Medulla oblongata (tissue), 1 donor: Measurements from ENCODE around the gene JUND.

Experiments used
- DNase-seq: peaks from one replicate; pipeline ENCODE4 v3.0.0-alpha.2; 2015; ENCODE audit errors: extremely low spot score

JUND gene

GRCh38 chr19:18308051-18308947 is 26.9 kb upstream of the JUND start:
- DNase-seq = no peak

DNA sequence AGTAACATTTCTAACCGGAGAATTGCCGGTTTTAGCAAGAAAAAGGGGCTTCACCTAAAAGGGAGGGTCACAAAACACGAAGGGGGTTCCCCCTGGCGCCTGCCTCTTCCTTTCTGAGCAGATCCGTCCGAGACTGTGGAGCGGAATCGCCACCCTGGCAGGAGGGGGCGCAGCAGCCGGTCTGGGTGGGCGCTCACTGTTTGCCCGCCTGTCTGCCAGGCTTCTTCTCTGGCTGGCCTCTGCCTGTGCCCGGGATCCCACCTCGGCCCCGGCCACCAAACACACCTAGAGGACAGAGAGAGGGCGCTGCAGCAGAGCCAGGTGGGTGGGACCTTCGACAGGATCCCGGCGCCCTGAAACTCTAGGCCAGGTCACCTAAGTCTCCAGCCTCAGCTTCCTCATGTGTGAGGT is 25.9 kb upstream of the JUND start:
- no peak for DNase-seq

- DNase-seq = no peak
These were observed 25.5 kb upstream of the JUND start for GRCh38 chr19:18306888-18307260.

GRCh38 chr19:18306209-18306887 is 24.9 kb upstream of the JUND start:
- no peak for DNase-seq

GRCh38 chr19:18304458-18305310 is 23.3 kb upstream of the JUND start:
- DNase-seq = peak; percentile 84

DNA sequence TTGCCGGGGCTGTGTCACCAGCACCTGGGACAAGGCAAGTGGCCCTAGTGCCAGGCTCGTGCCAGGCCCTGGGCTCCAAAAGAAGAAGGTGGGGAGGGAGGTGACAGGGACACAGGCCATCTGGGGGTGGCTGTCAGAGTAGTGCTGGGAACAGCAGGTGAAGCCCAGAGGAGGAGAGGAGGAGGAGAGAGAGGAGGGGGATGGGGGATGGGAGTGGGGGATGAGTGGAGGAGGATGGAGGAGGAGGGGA is 22.7 kb upstream of the JUND start:
- no peak for DNase-seq

DNA sequence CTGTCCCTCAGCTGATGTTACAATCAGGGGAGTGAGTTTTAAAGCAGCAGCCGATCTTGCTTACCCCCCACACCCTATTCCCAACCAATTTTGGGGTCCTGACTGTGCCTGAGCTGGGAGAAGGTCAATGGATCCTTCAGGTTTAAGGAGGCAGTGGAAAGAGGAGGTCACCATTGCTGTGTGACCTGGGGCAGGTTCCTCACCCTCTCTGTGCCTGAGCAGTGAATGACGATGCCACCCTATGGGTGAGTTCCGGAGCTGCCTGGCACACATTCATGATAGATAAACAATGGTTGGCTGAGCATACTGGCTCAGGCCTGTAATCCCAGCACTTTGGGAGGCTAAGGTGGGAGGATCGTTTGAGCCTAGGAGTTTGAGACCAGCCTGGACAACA is 20.3 kb upstream of the JUND start:
- DNase-seq = no peak

DNA sequence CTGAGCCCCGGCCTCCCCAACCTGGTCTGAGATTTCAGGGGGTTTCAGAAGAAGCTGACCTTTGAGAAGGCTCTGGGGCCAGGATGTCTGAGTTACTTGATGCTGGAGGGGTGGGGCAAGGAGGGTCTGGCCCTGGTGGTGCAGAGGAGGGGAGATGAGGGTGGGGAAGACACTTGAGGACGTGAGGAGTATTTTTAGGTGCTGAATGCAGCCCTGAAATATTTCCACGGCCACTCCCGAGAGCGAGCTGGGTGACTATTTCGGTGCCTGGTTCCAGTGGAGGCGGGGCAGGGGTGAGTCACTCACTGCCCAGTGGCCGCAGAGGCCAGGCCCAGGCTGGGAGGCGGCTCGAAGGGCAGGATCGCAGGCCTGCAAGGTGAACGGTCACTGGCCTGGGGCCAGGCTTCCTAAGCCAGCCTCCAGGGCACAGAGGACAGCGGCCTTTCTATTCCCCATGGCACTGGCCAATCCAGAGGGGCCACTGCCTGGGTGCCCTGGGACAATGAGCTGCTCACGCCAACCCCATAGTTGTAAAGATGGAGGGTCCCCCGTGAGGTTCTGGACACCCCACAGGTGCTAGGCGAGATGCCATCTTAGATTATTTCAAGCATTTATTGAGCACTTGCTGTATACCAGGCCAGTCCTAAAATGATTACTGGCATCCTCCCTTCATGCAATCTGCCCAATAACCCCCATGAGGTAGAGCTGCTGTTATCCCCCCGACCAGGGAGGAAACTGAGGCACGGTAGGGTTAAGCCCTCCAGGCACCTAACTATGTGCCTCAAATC is 19.7 kb upstream of the JUND start:
- no peak for DNase-seq

GRCh38 chr19:18299654-18300053 is 18.2 kb upstream of the JUND start:
- DNase-seq = no peak

DNA sequence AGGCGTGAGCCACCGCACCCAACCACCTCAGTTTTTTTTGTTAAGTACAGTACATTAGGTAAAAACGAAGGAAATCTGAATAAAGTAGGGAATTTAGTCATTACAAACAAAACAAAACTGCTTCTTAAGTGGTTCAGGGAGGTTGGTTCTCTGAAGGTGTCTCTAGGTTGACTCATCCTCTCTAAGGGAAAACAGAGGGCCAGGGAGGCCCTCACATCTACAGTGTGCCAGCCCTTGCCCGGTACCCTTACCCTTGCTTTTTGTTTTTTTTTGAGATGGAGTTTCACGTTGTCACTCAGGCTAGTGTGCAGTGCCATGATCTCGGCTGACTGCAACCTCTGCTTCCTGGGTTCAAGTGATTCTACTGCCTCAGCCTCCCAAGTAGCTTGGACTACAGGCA is 17.2 kb upstream of the JUND start:
- no peak for DNase-seq

DNA sequence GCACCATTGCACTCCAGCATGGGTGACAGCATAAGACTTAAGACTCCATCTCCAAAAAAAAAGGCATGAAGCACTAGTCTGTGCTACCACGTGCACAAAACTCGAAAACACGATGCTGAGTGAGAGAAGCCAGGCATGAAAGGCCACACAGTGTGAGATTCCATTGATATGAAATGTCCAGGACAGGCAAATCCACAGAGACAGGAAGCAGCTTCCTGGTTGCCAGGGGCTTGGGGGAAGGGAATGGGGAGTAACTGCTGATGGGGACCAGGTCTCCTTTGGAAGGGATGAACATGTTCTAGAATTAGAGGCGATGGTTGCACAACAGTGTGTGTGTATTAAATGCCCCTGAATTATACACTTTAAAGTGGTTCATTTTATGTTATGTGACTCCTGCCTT is 15.9 kb upstream of the JUND start:
- DNase-seq = no peak

- no peak for DNase-seq
These were observed 13.6 kb upstream of the JUND start for GRCh38 chr19:18295034-18295451.

- no peak for DNase-seq
These were observed 13.0 kb upstream of the JUND start for GRCh38 chr19:18294467-18294864.

DNA sequence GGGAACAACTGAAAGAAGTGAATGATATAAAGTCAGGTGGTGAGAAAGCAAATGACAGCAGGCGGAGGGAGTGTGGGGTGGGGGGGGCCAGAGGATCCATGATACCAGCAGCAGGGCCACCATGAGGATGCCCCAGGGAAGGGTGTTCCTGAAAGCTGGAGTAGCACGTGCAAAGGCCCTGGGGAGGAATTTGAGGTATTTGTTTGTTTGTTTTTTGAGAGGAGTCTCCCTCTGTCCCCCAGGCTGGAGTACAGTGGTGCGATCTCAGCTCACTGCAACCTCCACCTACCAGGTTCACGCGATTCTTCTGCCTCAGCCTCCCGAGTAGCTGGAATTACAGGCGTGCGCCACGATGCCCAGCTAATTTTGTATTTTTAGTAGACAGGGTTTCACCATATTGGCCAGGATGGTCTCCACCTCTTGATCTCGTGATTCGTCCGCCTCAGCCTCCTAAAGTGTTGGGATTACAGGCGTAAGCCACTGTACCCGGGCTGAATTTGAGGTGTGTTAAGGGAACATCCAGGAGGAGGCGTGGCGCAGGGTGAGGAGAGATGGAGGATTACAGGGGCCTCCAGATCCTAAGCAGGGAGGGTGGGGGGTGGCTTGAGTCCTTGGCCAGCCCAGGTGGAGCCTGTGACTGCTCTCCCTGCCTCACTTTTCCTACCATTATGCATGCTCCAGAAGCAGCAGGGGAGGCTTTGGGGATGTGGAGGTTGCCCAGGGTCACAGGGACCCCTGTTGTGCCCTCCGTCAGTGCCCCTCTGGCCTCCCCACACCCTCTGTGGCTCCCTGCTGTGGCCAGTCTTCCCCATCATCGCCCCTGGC is 12.4 kb upstream of the JUND start:
- no peak for DNase-seq

DNA sequence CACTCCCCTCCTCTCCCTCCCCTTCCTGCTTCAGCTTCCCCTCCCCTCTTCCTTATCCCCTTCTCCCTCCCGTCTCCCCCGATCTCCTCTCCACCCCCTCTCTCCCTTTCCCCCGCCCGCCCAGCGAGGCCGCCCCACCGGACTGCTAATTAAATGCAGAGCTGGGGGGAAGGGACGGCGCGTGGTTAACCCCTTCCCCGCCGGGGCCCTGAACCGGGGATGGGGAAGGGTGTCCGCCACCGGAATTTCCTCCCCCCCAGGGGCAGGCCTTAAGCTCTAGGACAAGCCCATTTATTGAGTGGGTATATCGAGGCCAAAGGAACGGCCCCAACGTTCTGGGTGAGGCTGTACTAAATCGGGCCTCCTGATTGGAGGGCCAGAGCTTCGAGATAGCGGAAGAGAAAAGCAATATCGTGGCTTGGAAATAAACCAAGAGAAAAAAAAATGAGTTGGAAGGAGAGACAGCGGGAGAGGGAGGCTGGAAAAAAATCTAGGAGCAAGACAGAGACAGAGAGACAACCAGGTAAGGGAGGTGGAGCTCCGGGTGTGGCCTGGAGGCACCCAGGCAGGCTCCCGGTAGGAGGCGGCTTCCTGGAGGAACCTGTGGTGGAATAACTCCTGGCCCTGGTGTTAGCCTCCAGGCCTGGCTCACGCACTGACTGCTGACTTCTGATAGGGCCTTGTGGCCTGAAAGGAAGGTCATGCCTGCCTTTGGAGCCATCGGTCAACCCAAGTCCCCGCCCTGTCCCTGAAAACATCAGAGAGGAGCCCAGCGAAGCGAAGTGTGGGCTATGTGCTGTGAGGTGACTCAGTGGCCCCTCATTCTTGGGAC is 11.6 kb upstream of the JUND start:
- peak; percentile 74 for DNase-seq

GRCh38 chr19:18292462-18292809 is 11.0 kb upstream of the JUND start:
- DNase-seq = no peak

DNA sequence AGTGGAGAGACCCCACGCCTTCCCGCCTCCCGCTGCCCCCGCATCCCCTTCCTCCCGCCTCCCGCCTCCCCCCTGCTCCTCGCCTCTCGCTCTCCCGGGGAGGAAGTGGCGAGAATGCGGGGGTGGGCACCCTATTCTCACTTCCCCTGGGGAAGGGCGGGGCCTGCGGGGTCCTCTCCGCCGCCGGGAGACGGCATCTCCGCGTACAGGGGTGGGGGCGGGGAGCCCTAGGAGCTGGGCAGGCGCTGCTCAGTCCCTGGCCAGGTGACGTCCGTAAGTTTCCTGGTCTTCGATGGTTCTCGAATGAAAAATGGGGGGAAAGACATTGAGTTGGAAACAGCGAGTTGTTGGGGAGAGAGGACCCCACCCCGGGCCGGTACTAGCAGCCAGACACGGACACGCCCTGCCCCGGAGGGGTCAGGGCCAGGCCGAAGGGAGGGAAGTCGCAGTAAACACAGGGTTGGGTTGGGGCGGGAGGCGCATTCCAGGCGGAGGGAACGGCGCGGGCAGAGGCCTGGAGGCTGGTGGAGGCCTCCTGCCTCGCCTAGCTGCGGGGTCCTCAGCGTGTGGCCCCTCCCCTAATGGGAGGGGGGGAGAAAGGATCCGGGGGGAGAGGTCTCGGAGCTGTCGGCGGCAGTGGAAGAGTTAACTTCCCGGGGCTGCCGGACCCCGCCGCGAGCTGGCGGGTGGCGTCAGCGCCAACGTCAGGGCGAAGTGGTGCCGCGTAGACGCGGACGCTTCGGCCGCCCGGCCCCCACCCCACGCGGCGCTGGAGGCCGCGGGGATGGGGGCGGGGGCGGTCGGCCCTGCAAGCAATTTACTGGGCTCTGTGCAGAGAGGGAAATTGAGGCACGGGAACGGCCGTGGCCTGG is 10.4 kb upstream of the JUND start:
- peak; percentile 90 for DNase-seq

DNA sequence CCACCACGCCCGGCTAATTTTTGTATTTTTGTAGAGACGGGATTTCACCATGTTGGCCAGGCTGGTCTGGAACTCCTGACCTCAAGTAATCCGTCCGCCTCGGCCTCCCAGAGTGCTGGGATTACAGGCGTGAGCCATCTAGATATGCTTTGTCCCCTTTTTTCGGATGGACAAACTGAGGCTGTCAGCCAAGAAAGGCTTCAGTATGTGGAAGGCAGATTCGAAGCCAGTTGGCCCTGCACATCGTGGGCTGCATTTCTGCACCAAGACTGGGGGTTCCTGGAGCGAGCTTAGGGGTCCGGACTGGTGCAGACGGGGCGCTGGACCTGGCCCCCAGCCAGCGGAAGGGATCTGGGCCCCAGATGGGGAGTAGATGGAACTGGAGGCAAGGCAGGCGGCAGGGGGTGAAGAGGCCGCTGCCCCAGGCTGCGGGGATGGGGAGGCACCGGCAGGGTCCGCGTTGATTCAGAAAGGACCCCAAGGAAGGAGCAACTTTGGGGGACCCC is 9.7 kb upstream of the JUND start:
- no peak for DNase-seq
